GM21723 (cell line): ENCODE data around the gene PRLH.
"Not testable (repeated sequence)": the region's sequence is repeated elsewhere in the genome, so short reads cannot be mapped to it uniquely, and the experiment has no call there.

Source experiments
- ATAC-seq: cut with Tn5 transposase; IDR thresholded peaks from one replicate; pipeline ENCODE4 v1.9.1; 2021; ENCODE audit warnings: mild to moderate bottlenecking, moderate library complexity; ENCODE audit not compliant: unreplicated experiment

The PRLH gene

DNA sequence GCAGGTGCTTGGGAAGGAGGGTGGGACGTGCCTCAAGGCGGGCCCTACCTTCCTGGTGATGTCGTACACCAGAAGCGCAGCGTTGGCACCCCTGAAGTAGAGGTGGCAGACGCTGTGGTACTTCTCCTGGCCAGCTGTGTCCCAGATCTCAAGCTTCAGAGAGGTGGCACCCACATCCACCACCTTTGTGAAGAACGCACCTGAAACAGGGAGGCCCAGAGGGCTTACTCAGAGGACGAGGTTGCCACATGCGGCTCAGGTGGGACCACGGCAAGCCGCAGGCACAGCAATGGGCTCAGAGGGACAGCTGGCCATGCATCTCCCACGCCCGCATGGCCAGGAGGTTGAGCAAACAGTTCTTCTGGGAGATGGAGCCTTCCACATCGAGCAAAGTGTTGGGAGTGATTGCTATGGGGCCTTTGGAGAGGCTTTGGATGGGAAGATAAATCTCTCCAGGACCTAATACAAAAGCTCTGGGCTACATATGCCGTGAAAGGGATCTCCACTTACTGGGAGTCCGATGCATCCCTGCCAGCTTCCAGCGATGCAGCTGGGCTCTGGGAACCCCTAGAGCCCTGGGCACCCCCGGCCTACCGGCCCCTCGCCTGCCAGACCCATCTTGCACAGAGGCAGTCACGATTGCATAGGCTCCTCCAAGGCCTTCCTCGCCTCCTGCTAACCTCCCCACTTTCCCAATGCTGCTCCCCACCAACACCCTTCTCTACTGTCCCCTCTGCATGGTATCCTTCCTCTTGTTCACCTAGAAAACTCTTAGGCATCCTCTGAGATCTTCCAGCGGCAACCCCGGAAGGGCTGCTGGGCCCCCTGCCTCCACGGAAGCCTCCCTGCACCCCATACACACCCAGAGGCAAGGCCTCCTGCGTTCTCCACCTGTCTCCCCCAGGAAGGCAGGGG is 11.8 kb downstream of the PRLH start:
- no peak for ATAC-seq

- no peak for ATAC-seq
Measured at GRCh38 chr2:237581326-237581725, 15.0 kb downstream of the PRLH start.

DNA sequence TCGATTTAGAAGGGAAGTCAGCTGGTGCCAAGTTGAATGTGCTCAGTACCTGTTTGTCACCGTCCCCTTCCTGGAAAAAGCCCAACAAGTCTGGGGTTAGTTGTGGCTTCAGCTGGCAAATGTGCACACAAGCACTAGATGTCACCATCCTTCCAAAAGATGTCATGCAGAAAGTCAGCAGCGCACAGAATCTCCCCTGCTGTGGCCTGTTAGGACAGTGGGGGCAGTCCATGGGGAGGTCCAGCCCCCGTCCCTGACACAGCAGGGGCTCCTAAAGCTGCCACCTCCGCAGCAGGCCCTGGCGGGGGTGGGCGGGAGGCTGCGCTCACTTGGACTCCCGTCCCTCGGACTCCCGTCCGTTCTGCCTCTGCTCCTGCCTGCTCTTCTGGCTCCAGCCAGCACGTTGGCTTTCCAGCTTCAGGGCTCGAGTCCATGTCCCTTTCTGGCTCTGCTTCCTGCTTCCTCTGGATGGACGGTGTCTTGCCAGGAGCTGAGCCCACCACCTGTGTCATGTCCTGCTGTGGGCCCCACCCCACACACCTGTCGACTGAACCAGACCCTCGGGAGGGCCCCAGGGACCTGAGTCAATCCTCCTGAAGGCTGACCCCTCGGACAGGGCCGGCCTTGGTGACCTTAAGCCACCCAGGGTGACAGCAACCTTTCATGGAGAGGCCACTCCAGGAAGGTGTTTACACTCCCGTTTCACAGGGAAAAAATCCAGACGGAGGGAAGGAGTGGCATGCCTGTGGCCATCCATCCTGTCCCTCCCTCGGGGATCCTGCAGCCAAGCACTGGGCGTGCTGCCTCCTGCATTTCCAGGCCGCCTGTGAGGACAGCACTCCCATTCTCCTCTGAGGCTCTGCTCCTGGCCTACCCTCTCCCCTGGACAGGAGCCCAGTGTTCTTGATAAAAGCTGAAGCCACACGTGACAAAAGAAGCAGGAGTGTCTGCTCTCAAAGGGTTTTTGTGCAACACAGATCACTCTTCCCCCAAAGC is 15.7 kb downstream of the PRLH start:
- no peak for ATAC-seq

DNA sequence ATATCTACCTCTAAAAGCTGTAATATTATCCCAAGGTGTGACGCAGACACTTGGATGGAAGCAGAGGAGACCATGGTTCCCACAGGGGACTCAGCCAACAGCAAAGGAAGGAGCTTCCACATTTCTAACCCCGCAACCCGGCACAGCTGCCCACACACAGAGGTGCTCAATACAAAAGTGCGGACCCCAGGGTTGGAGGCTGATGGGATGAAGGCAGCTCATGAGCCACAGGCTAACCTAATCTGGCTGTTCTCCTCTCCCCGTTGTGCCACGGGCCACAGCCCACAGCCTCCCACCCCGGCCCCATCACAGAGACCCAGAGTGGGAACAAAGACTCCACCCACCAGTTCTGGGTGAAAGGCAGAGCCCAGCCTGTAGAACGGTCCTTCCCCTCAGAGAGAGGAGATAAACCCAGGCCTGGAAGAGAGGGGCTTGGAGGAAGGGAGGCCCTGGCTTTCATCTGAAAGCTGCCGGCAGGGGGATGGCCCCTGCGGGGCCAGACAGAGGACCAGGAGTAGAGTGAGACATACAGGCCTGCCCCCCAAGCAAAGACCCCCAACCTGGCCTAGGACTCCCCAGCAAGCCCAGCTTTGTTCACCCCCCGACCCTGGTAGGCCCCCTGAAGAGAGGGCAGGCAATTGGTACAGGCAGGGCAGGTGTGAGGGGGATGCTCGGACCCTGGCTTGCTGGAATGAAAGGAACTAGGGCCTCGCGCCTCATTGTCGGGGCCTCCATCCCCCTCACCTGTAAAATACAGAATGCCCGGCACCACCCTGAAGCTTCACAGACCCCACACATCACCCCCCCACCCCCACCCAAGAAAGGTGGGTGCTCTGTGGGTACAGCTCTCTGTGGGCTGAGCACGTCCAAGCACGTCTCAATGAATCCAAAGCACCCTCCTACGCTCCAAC is 17.3 kb downstream of the PRLH start:
- no peak for ATAC-seq

GRCh38 chr2:237585590-237586221 is 19.3 kb downstream of the PRLH start:
- ATAC-seq = no peak

GRCh38 chr2:237588044-237588696 is 21.8 kb downstream of the PRLH start:
- no peak for ATAC-seq

- no peak for ATAC-seq
Measured at GRCh38 chr2:237590272-237591140, 24.1 kb downstream of the PRLH start, which contains the start of gene RAB17. TSS of gene RAB17 (minus strand) at chr2:237590734. CDS start at chr2:237586154, 4,580 bp downstream.

DNA sequence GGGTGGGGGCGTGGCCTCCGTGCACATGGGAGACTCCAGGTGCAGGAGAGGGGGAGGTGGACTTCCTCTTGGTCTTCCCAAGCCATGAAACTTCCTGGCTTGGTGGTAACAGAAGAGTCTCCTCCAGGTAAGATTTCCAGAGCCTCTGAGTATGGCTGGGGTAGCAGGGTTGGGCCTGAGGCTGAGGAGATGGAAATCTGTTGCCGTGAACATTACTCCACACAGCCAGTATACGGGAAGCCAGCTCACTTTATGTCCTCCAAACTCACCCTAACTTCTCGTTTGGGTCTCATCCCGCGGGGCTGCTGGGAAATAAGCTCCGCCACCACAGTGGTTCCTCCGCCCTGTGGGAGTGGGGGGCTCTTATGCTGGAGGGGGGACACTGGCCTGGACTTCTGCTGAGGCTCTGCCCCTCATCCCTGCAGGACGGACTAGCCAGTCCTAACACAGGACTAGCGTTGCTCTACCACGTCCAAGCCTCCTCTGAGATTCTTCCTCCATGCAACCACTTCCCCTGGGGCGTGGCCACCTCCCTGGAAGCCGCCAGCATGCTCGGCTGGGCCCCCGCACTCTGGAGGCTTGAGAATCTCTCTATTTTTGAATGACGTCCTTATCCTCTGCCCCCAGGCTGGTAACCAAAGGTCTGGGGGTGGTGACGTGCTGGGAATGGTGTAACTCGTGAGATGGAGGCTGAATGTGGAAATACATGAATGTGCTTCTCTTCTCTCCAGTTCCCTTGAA is 24.9 kb downstream of the PRLH start:
- ATAC-seq = no peak

DNA sequence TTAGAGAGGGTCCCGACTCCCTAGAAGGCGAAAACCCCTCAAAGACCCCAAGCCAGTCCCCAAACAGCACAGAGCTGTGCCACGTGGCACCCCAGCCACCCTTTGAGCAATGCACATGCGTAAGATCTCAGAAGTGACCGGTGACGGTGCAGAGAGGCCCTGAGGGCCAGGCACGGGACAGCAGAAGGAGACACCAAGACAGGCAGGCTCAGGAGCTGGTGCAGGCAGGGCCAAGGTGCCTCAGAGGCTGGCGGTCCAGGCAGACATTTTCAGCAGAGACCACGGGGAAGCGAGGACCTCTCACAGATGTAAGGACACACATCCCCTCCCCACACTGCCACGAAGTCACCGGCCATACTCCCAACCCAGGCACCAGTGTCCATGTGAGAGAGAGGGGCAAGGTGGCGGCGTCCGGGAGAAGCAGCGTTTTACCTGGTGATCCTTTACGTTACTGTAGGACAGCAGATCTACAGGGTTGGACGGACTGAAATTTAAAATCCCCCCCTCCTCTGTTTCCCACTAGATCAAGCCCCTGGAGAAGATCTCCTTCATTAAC is 26.1 kb downstream of the PRLH start:
- ATAC-seq = no peak

- ATAC-seq = no peak
Measured at GRCh38 chr2:237593036-237593435, 26.7 kb downstream of the PRLH start.

DNA sequence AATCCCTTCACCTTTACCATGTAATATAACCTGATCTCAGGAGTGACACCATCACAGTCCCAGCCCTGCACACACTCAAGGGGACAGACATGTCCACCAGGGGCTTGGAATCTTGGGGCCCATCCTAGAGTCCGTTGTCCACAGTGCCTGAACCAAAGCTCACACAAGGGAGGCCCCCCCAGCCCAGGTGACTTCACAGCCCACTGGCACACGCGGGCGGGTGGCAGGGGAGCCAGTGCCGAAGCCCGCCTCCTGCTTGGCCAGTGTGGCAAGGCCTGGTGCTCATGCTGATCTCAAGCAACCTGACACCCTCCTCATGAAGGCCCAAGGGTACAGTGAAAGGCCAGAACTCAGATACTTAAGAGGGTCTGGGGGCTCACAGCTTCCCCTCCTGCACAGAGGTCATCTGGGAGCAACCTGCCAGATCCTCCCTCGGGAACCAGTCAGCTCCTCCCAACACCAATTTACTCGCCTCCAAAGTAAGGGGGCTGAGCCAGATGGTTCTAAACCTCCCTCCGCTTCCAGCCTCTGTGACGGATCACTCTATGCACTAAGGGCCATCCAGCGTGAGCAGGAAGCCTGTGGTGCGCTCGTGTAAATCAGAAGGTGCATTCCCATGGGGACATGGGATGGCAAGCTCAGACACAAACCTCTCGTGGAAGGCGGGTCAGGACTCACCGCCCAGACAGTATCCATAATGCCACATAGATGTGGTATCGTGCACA is 27.4 kb downstream of the PRLH start:
- no peak for ATAC-seq

DNA sequence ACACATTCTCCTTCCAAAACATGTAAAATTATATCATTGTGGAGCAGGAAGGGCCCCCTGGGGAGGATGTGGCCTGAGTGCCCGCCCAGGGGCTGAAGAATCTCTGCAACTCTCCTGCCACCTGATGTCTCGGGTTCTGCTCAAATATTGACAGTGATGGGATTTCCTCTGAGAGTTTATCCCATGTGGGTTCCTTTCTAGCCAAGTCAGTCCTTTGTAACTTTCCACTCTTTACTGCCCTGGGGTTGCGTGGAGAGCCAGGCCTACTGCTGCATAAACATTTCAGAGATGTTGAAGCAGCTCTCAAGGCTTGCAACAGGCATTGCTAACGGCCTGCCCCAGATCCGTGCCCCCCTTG is 28.1 kb downstream of the PRLH start:
- no peak for ATAC-seq

DNA sequence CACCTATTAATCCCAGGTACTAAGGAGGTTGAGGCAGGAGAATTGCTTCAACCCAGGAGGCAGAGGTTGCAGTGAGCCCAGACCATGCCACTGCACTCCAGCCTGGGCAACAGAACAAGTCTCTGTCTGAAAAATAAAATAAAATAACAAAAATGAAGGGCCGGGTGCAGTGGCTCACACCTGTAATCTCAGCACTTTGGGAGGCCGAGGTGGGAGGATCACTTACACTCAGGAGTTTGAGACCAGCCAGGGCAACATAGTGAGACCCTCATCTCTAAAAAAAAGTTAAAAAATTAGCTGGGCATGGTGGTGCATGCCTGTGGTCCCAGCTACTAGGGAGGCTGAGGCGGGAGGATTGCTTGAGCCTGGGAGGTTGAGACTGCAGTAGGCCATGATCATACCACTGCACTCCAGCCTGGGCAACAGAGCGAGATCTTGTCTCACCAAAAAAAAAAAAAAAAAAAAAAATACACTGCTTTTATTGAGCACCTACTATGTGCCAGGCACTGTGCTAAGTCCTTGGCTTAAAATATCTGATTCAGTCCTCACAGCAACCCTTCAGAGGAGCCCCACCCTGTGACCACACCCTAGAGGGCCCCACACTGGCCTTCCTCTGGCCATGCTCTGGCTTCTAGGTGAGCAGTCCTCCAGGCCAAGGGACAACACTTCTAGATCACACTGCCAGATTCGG is 29.6 kb downstream of the PRLH start:
- ATAC-seq = not testable (repeated sequence)

DNA sequence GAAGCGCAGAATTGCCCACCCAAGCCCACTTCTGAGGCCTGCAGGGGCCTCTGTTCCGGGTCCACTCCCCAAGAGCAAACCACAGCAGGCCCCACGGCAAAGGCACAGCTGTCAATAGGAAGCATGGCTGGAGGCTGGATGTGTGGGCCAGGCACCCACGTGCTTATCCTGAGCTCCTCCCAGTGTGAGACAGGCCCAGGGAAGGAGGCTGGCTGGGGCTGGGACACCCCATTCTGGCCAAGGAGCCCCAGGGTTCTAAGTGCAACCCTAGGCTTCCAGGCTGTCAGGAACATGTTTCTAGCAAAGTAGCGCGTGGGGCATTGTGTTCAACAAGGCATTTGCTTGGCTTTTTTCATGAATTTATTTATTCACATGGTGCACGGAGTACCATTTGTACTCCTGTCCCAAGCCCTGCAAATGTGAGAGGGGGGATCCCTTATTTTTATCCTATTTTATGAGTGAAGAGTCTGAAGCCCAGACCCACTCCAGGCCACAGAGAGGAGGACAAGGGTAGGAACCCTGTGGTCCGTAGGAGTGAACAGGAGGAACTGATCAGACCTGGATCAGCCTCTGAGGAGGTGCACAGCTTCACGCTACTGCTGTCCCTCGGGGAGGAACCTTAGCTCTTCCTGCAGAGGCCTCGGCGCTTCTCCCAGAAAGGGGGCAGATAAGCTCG is 30.3 kb downstream of the PRLH start:
- no peak for ATAC-seq

DNA sequence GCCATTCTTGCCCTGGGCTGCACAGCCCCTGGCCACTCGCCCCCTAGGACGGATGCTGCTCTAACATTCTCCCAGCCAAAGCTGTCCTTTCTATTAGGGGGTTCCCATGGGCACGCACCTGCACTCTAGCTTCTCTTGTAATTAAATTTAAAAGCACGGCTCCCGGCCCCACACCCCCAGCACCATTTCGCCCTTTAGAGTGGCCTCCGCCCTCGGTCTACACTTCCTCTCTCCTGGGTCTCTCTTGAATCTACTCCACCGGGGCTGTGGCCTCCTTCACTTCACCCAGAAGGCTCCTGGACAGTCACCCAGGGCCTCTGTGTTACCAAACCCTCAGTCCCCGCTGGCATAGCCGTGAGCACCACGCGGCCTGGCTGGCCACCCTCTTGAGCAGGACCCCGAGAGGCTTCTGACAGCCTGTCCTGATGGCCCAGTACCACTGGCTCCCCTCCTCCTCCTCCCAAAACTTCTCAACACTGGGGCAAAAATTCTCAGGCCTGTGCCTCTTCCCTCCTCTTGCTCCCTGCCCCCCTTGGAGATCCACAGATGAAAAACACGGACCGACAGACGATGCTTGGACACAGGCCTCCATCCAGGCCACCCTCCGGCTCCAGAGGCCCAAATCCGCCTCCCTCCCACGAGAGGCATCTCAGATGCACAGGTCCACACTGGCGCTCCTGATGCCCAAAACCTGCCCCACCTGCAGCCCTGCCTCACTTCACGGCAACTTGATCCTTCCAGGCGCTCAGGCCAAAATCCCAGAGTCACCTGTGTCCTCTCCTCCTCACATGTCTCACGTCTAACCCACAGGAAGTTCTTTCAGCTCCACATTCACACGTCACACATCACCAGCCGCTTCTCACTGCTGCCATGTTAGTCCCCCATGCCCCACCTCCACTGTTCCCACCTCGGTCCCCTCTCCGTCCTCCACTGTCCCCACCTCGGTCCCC is 31.1 kb downstream of the PRLH start:
- no peak for ATAC-seq
